SK-N-SH (cell line): ENCODE results near the gene HSD11B1L. TPM values are rescaled to one million over a fixed set of nuclear protein-coding genes. Genes with fewer than 3 reads are reported as not detected.
A peak's percentile ranks its signal among the peaks of the same experiment; 100 is the strongest.

Experiments used
- CTCF ChIA-PET: fragments of 300-600, 350-600 bp; formaldehyde crosslinking; extraction: SDS; loops from one replicate; lab custom pipeline; 2021; lab: Yijun Ruan, JAX
- POLR2A ChIA-PET: fragments of 350-600 bp; sonication (Branson Sonifier 250); formaldehyde crosslinking; extraction: SDS; loops from one replicate; lab custom pipeline; 2020; ENCODE audit warnings: antibody characterized with exemption, inconsistent platforms; lab: Yijun Ruan, JAX
- DNase-seq: peaks from one replicate; pipeline ENCODE4 v3.0.0; 2012
- H2AFZ ChIP-seq: fragments of 200-600 bp; sonication (generic); 2 replicates; pipeline ENCODE4 v1.8.1; 2016; ENCODE audit warnings: antibody characterized with exemption, mild to moderate bottlenecking, low read depth
- H3F3A ChIP-seq: fragments of 200-600 bp; sonication (generic); replicated peaks from 2 replicates; pipeline ENCODE3; 2016; ENCODE audit warnings: antibody characterized with exemption, mild to moderate bottlenecking; ENCODE audit not compliant: insufficient read depth
- H3K27ac ChIP-seq, 2 experiments: fragments of 200-500 bp in 1 of 2; fragments of 200-600 bp in 1 of 2; sonication (Bioruptor generic) in 1 of 2; sonication (generic), shearing (Covaris generic) in 1 of 2; 2 replicates each; pipeline versions ENCODE4 v1.5.1 to v1.6.1; 2014 to 2016; ENCODE audit warnings: low read depth in 2 of 2, inconsistent platforms in 1 of 2, low read length in 1 of 2, mild to moderate bottlenecking in 1 of 2, mixed read lengths in 1 of 2
- H3K27me3 ChIP-seq: fragments of 200-600 bp; sonication (generic), shearing (Covaris generic); 2 replicates; pipeline ENCODE4 v1.6.1; 2016; ENCODE audit warnings: mixed run types; ENCODE audit not compliant: insufficient read depth
- H3K36me3 ChIP-seq, 2 experiments: fragments of 200-500 bp in 1 of 2; fragments of 200-600 bp in 1 of 2; sonication (Bioruptor generic) in 1 of 2; sonication (generic) in 1 of 2; replicated peaks in 1 of 2; 2 replicates each; pipeline versions ENCODE3 to v1.5.1; 2014 to 2016; ENCODE audit warnings: low read length in 1 of 2, mild to moderate bottlenecking in 1 of 2; ENCODE audit not compliant: insufficient read depth in 2 of 2, control insufficient read depth in 1 of 2
- H3K4me1 ChIP-seq, 2 experiments: fragments of 200-500 bp in 1 of 2; fragments of 200-600 bp in 1 of 2; sonication (Bioruptor generic) in 1 of 2; sonication (generic), shearing (Covaris generic) in 1 of 2; 2 replicates each; pipeline versions ENCODE4 v1.5.1 to v1.6.1; 2014 to 2016; ENCODE audit warnings: low read depth in 1 of 2, low read length in 1 of 2, mixed run types in 1 of 2; ENCODE audit not compliant: insufficient read depth in 2 of 2, control insufficient read depth in 1 of 2
- H3K4me2 ChIP-seq: fragments of 200-600 bp; sonication (generic), shearing (Covaris generic); 2 replicates; pipeline ENCODE4 v1.6.1; 2017; ENCODE audit warnings: mixed run types
- H3K4me3 ChIP-seq, 2 experiments: fragments of 200-500 bp in 1 of 2; fragments of 200-600 bp in 1 of 2; sonication (Bioruptor generic) in 1 of 2; sonication (generic), shearing (Covaris generic) in 1 of 2; 2 replicates each; pipeline versions ENCODE4 v1.5.1 to v1.8.1; 2014 to 2016; ENCODE audit warnings: low read depth in 2 of 2, inconsistent platforms in 1 of 2, low read length in 1 of 2, mild to moderate bottlenecking in 1 of 2, mixed read lengths in 1 of 2, moderate library complexity in 1 of 2
- H3K79me2 ChIP-seq: fragments of 200-600 bp; sonication (generic); 2 replicates; pipeline ENCODE4 v1.8.1; 2017; ENCODE audit warnings: mild to moderate bottlenecking; ENCODE audit not compliant: insufficient read depth
- H3K9ac ChIP-seq: fragments of 200-600 bp; sonication (generic); 2 replicates; pipeline ENCODE4 v1.6.1; 2017; ENCODE audit warnings: mixed run types
- H3K9me2 ChIP-seq: fragments of 200-600 bp; sonication (generic); 2 replicates; pipeline ENCODE4 v1.6.1; 2017; ENCODE audit warnings: mixed run types
- H3K9me3 ChIP-seq: fragments of 200-600 bp; sonication (generic); 2 replicates; pipeline ENCODE4 v1.6.1; 2017; ENCODE audit warnings: mixed run types, mild to moderate bottlenecking, moderate library complexity
- H4K20me1 ChIP-seq: fragments of 200-600 bp; sonication (generic); 2 replicates; pipeline ENCODE4 v1.6.1; 2017; ENCODE audit warnings: mild to moderate bottlenecking, mixed run types; ENCODE audit not compliant: insufficient read depth
- CHD2 ChIP-seq: fragments of 150-350 bp; IDR thresholded peaks from 2 replicates; pipeline ENCODE4 v1.6.1; 2018; ENCODE audit warnings: low read length; ENCODE audit not compliant: partially characterized antibody
- CTCF ChIP-seq: fragments of 200-600 bp; sonication (generic); IDR thresholded peaks from 2 replicates; pipeline ENCODE4 v1.6.1; 2017; ENCODE audit warnings: antibody characterized with exemption, mild to moderate bottlenecking, moderate library complexity
- ELF1 ChIP-seq: IDR thresholded peaks from 2 replicates; pipeline ENCODE4 v1.4.0; 2012
- EP300 ChIP-seq, 2 experiments: IDR thresholded peaks; 2 replicates each; pipeline versions ENCODE4 v1.4.0 to v1.6.1; 2012; ENCODE audit warnings: borderline replicate concordance in 1 of 2, low read depth in 1 of 2, low read length in 1 of 2
- EZH2phosphoT487 ChIP-seq: fragments of 200-600 bp; sonication (generic); IDR thresholded peaks from 2 replicates; pipeline ENCODE4 v1.6.1; 2017; ENCODE audit warnings: low read depth, mixed run types, mild to moderate bottlenecking, antibody characterized with exemption, moderate library complexity, borderline replicate concordance
- FOXM1 ChIP-seq: IDR thresholded peaks from 2 replicates; pipeline ENCODE4 v1.4.0; 2012; ENCODE audit warnings: low read depth, mild to moderate bottlenecking
- GATA2 ChIP-seq: sonication (generic); formaldehyde crosslinking; IDR thresholded peaks from 2 replicates; pipeline ENCODE4 v1.5.0; 2020; ENCODE audit warnings: mild to moderate bottlenecking, missing genetic modification reagents
- MEF2A ChIP-seq: IDR thresholded peaks from 2 replicates; pipeline ENCODE4 v1.4.0; 2012; ENCODE audit warnings: low read depth, borderline replicate concordance
- MXI1 ChIP-seq: IDR thresholded peaks from 2 replicates; pipeline ENCODE4 v1.6.1; 2012; ENCODE audit warnings: mild to moderate bottlenecking, low read depth, low read length, improper control_type of control experiment
- NFIC ChIP-seq: IDR thresholded peaks from 2 replicates; pipeline ENCODE4 v1.4.0; 2012; ENCODE audit warnings: borderline replicate concordance
- PBX3 ChIP-seq: IDR thresholded peaks from 2 replicates; pipeline ENCODE4; 2012
- POLR2AphosphoS5 ChIP-seq: IDR thresholded peaks from 2 replicates; pipeline ENCODE4 v1.6.1; 2012; ENCODE audit warnings: low read depth, low read length
- RFX5 ChIP-seq: IDR thresholded peaks from 2 replicates; pipeline ENCODE4 v1.6.1; 2012; ENCODE audit warnings: mild to moderate bottlenecking, improper control_type of control experiment, low read length
- RXRA ChIP-seq: IDR thresholded peaks from 2 replicates; pipeline ENCODE4 v1.4.0; 2012; ENCODE audit warnings: low read depth, mild to moderate bottlenecking, borderline replicate concordance
- SIN3A ChIP-seq: IDR thresholded peaks from 2 replicates; pipeline ENCODE4 v1.6.1; 2012; ENCODE audit warnings: low read depth, mild to moderate bottlenecking, low read length, moderate library complexity, borderline replicate concordance
- TAF1 ChIP-seq: IDR thresholded peaks from 2 replicates; pipeline ENCODE4 v1.6.1; 2012; ENCODE audit warnings: low read depth, mild to moderate bottlenecking, low read length, moderate library complexity, borderline replicate concordance
- USF1 ChIP-seq: IDR thresholded peaks from 2 replicates; pipeline ENCODE4 v1.4.0; 2012; ENCODE audit warnings: low read depth, borderline replicate concordance
- YY1 ChIP-seq: IDR thresholded peaks from 2 replicates; pipeline ENCODE4 v1.4.0; 2012; ENCODE audit warnings: low read depth, mild to moderate bottlenecking
- ZBTB33 ChIP-seq: IDR thresholded peaks from 2 replicates; pipeline ENCODE4 v1.4.0; 2012; ENCODE audit warnings: low read depth, borderline replicate concordance
- WGBS: methylation state at CpG from one replicate; pipeline ENCODE4 v1.1.6; 2017; ENCODE audit warnings: low lambda C conversion rate; 5-methylcytosine and 5-hydroxymethylcytosine counted together
- polyA plus RNA-seq, 3 experiments: library from polyadenylated mRNA; depleted of rRNA; stranded (reverse); fragments of >200 nt; gene quantifications; 2 replicates each; pipeline ENCODE4 v1.2.3, GENCODE V29; 2012

HSD11B1L gene
- polyA plus RNA-seq, 1 of the 3 experiments (the other 2 are of a cell fraction), result 53.3 TPM

- peaks cover 0 to 11% of the 10 kb centered on the region in 2 experiments; a peak in 1 of 4 replicates for H3K4me1 ChIP-seq
- peaks cover 31% of the 10 kb centered on the region; the same call in 1 of the 2 replicates for H3K79me2 ChIP-seq
- POLR2A ChIA-PET, result interaction anchor here (1.5 kb wide), 1 partner anchor 9 kb away, joined by 5 read pairs; the partner anchor contains the start of gene RPL36
- CTCF ChIA-PET, result interaction anchor here (1.2 to 2.6 kb wide), 2 partner anchors 8 to 10 kb away, joined by 3 to 7 read pairs; no protein-coding TSS in a partner anchor
- no peak overlapping the region for H3K4me2 ChIP-seq
- H3K9ac ChIP-seq, result no peak overlapping the region
- no peak overlapping the region for H2AFZ ChIP-seq
- no peaks in the 10 kb centered on the region for H3K9me3 ChIP-seq
- peak; percentile 58 for DNase-seq
- H3K36me3 ChIP-seq, result peaks cover 15 to 63% of the 10 kb centered on the region in 2 experiments
- no peak overlapping the region; a peak in 1 of 4 replicates for H3K27ac ChIP-seq
- WGBS, result 95% methylated on average over 21 of the region's 30 CpGs
- peaks cover 40% of the 10 kb centered on the region for H4K20me1 ChIP-seq
- no peak overlapping the region for H3K4me3 ChIP-seq
- no peak for TF ChIP-seq CHD2
- no peak for TF ChIP-seq EP300 (IDR thresholded peaks at IDR 0.05; ENCODE audit: borderline replicate concordance in 1 of 2, low read depth in 1 of 2, low read length in 1 of 2)
- TF ChIP-seq FOXM1, result no peak
- no peak for TF ChIP-seq RFX5
- TF ChIP-seq YY1, result no peak
- no peak for TF ChIP-seq POLR2AphosphoS5
- no peak for TF ChIP-seq EZH2phosphoT487
- TF ChIP-seq ELF1, result no peak
- no peak for TF ChIP-seq SIN3A
- no peak for TF ChIP-seq NFIC
- no peak for TF ChIP-seq ZBTB33
- TF ChIP-seq TAF1, result no peak
- no peak for TF ChIP-seq MXI1
- TF ChIP-seq MEF2A, result no peak
- TF ChIP-seq RXRA, result no peak
- no peak for TF ChIP-seq GATA2 (CRISPR knock-in tag)
- TF ChIP-seq USF1, result no peak
- no peak for TF ChIP-seq CTCF
- TF ChIP-seq PBX3, result no peak
- H3K27me3 ChIP-seq, result no peaks in the 10 kb centered on the region
- H3F3A ChIP-seq, result peaks cover 29% of the 10 kb centered on the region
- no peaks in the 10 kb centered on the region for H3K9me2 ChIP-seq
These were observed 17.2 kb downstream of the HSD11B1L start for GRCh38 chr19:5697890-5698634.
